Islet precursor cell (in vitro differentiated cells): ENCODE measurements around the gene FAM222B.
"Not testable (repeated sequence)": the region's sequence is repeated elsewhere in the genome, so short reads cannot be mapped to it uniquely, and the experiment has no call there.

ENCODE experiments used
- DNase-seq: peaks from one replicate; pipeline ENCODE4 v3.0.0-alpha.2; 2018

Gene FAM222B

DNA sequence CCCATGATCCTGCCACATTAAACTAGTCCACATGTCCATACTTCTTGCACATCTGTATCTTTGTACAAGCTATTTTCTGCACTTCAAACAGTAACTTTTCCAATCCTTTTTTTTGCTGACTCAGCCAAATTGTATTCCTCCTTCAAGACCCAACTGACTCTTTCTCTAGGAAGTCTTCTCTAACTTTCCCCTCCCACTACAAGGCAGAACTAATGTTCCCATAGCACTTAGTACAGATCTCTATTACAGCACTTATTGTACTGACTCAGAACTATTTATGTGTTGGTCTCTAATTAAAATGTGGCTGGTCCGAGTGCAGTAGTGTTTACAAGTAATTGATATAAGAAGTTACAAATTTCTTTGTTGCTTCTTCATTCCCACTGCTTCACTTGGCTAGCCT is 8.2 kb downstream of the FAM222B start:
- no peak for DNase-seq

DNA sequence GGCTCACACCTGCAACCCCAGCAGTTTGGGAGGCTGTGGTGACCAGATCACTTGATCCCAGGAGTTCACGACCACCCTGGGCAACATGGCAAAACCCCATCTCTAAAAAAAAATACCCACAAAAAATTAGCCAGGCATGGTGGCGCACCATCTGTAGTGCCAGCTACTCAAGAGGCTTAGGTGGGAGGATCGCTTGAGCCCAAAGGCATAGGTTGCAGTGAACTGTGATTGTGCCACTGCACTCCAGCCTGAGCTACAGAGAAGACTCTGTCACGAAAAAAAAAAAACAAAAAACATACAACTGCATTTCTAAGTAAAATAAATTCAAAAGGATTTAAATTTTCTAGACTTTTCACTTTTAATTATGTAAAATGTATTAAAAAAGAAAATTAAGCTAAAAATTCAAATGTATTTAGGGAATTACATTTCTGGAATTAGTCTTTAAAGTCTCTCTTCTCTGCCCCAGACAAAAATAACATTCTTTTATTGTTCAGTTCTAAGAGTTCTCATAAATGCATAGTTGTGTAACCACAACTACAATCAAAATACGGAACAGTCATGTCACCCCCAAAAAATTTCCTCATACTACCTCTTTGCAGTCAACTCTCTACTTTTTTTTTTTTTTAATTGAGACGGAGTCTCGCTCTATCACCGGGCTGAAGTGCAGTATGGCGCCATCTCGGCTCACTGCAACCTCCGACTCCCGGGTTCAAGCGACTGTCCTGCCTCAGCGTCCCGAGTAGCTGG is 14.1 kb downstream of the FAM222B start:
- DNase-seq, result peak; percentile 36

DNA sequence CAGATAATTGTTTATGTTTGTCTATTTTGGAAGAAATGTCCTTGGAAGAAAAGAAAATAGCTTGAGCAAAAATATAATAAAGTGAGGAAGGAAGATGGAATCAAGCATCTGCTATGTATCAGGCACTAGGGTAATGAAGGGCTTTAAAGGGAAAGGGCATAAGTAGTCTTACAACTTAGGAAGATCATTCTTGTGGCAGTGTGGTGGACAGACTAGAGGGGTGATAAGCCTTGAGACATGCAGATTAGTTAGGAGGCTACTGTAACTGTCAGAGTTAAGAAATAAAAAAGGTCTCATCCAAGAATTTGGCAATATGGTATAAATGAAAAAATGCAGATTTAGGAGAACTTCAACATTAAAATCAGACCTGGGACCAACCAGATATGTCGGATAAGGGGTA is 14.9 kb downstream of the FAM222B start:
- no peak for DNase-seq

DNA sequence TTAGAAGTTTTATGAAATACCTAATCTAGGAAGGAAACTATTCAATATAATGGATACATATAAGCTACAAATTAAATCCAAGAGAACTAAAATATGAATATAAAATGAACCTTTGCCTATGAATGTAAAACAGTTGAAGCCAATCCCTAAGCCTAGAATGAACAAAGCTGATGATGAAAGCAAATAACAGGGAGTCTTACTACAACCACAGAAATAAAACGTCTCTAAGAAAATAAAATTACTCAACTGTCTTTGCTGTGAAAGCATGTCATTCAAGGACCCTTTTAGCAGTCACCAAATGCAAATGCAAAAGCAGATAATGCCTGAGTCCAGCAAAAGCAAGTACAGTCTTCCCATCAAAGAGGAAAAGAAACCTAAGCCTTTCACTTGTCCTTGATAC is 23.0 kb downstream of the FAM222B start:
- no peak for DNase-seq

DNA sequence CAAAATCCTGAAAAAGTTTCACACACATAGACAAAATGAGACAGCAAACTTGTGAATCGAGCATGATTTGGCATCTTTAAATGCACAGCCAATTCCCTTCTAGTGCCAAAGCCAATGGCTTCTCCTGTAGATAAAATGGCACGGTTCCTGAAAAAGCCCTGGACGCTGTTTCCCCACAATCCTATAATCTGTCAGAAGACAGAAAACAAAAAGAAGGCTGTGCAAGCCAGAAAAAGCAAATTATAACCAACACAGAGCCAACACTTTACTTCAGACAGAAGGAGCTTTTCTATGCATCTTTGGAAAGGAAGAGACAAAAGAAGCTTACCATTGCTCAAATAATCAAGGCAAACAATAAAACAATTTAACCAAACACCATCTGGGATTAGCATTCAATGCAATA is 23.8 kb downstream of the FAM222B start:
- DNase-seq, result no peak

DNA sequence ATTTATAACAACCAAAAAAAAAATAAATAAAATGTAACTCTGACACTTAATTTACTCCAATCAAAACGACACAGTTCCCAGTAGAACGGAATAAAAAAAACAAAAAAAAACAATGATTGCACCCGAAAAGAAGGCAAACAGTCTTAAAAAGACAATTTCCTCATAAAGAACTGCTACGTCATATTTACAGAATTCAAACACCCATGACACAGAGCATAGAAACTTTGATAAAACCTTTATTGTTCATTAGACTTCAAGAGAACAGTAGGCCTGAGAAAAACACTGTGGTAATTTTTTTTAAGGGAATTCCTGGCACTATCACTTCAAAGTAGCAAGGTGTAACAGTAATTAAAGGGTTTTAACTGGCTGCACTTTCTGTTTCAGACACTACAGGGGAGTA is 26.1 kb downstream of the FAM222B start:
- DNase-seq, result no peak

DNA sequence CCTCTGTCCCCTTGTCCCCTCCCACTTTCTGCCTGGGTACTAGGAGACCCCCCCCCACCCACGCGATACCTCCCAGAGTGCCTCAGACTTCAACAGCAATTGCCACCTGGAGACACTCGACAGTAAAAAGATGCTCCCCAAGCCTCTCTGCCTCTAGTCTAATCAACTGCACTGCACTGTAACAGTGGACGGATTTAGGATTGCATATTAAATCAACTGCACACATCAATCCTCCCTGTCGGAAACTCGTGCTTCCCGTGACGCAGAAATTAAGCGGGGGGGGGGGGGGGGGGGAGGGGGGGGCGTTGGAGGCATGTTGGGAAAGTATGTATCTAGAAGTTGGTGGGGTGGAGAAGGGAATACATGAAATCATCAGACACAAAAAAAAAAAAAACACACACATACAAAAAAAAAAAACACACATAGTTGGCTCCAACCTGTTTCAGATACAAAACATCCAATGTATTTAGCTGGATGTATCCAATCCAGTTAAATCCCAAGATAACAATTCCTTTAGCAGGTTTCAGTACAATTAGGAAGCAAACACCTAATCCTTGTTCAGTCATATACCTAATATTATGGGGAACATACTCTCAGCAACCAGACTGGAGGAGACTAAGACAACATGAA is 29.7 kb downstream of the FAM222B start:
- DNase-seq, result no peak

DNA sequence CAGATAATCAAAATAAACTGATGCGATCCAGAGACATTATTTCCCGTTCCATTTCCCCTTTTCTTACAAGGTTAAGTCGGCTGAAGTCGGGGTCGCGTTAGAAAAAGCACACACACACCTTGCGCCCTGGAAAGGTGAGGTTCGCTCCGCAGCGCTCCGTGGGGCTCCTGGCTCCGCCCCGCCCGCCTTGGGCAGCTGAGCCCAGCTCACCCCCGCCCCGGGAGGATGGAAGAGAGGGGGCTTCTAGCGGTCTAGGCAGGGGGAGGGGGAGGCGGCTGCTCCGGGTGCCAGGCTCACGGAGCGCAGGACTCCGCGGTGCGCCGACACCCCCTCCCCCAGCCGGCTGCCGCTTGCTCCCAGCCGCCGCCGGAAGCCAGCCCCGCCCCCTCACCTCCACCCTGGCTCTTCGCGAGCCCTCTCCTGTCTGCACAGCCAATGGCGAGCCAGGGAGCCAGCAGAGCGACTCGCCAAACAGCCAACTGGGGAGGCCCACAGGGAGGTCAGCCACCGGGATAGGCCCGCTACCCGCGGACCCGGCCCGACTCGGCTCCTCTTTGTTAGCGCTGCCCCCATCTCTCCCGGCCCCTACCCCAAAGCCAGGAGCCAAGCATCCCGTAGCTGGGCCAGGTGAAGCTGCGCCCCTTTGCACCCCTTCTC is 30.4 kb downstream of the FAM222B start:
- DNase-seq, result peak; percentile 100

DNA sequence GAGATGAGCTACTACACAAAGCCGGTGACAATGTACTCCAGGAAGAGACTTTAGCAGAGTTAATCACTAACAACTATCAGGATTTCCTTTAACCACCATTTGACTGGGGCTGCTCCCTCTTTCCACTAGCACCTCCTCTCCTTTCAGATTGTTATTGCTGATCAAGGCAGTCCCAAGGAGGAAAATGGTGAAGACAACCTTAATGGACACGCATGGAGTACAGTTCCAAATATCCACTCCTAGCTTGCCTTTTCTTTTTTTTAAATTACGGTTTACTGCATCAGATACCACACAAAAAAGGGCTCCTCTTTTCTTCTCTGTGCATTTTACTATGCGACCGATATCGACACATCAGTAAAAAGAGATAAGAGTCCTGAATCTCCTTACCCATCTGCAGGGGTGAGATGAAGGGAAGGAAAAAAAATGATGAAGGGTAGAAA is 30.9 kb downstream of the FAM222B start:
- peak; percentile 58 for DNase-seq

DNA sequence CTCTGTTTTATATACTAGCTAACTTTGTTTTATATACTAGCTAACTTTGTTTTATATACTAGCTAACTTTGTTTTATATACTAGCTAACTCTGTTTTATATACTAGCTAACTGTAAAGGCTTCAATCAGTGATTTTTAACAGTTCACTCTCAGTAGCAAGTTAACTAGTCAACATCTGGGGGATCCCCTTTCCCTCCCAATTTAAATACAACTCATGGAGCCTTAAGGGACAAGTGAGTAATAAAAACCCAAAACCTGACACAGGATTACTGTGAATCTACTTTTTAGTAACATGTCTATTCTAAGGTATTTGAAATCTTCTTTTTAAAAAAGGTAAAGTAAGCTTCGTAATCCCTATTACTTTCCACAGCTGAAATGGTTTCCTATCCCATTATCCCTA is 32.2 kb downstream of the FAM222B start:
- no peak for DNase-seq

- peak; percentile 35 for DNase-seq
These were observed 34.5 kb downstream of the FAM222B start for GRCh38 chr17:28807925-28808634.

GRCh38 chr17:28796062-28796461 is 46.5 kb downstream of the FAM222B start:
- DNase-seq, result no peak

DNA sequence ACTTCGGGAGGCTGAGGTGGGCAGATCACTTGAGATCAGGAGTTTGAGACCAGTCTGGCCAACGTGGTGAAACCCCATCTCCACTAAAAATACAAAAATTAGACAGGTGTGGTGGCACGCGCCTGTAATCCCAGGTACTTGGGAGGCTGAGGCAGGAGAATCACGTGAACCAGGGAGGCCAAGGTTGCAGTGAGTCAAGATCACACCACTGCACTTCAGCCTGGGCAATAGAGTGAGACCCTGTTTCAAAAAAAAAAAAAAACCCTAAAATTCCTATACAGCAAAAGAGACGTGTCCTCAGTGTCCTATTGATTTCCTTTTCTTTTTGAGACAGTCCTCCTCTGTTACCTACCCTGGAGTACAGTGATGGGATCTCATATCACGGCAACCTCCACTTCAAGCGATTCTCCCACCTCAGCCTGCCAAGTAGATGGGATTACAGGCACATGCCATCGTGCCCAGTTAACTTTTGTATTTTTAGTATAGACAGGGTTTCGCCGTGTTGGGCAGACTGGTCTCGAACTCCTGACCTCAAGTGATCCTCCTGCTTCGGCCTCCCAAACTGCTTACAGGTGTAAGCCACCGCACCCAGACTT is 47.6 kb downstream of the FAM222B start:
- DNase-seq, result peak; percentile 48

DNA sequence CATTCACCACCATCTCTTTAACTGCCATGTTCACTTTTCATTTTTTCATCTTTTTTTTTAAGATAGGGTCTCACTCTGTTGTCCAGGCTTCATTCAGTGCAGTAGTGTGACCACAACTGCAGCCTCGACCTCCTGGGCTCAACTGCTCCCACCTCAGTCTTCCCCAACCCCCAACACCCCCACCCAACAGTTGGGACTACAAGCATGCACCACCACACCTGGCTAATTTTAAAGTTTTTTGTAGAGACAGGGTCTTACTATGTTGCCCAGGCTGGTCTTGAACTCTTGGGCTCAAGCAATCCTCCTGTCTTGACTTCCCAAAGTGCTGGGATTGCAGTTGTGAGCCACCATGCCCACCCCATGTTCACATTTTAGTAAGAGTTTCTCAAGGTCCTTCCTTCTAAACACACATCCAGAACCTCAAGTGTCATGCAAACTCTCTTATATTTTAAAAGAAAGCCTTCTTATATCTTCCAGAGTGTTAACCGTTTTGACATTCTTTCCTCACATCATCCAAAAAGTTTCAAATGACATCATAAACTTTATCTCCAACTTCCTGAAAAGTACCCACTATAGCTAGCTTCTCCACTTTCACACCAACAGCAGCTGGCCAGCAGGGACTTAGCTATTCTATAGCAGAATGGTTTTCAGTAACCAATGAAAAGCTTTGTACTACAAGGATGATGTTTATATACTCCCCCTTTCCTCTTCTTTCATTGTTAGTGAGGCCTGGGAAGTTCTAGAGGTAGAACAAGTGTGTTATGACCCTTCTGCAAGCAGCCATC is 49.5 kb downstream of the FAM222B start:
- DNase-seq, result peak; percentile 32

GRCh38 chr17:28788100-28788499 is 54.5 kb downstream of the FAM222B start:
- no peak for DNase-seq

GRCh38 chr17:28783161-28783560 is 59.4 kb downstream of the FAM222B start:
- no peak for DNase-seq

DNA sequence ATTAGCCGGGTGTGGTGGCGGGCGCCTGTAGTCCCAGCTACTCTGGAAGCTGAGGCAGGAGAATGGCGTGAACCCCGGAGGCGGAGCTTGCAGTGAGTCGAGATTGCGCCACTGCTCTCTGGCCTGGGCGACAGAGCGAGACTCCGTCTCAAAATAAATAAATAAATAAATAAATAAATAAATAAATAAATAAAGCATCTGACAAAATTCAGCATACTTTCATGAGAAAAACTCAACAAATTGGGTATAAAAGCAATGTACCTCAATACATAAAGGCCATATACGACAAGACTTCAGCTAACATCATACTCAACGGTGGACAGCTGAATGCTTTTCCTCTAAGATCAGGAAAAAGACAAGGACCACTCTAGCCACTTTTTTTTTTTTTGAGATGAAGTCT is 63.0 kb downstream of the FAM222B start:
- DNase-seq, result not testable (repeated sequence)

DNA sequence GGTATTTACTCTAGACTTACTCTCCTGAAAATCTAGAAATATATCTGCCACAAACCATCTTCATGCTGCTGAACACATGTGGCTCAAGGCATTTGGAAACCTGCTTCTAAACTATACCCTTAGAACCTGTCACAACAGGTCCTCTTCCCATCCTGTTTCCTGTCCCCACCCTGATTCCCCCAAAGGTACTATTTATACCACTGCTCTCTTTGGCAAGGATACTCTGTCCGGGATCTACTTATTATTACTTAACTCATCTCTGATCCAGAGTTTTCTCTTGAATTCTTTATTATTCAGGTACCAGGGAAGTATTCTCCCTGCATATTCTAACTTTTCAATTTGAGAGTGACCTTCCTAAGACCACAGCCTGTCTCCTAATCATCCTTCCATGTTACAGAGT is 65.4 kb downstream of the FAM222B start:
- DNase-seq, result no peak

DNA sequence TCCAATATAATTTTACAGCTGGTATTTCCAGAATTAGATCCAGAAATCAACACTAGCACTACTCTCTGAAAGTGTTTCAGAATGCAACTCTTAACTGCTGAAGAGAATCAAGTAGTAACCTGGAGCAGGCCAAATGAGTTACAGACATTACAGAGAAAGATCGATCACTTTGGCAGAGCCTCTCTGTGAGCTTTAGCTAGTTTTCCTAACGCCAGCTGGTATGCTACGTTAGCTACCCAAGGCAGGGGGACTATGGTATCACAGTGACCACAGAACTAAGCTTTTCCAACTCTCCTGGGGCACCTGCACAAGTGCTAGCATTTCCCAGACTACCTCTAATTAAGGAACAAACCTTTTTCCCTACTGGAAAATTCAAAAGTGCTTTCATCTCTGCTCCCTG is 68.4 kb downstream of the FAM222B start:
- DNase-seq, result no peak

DNA sequence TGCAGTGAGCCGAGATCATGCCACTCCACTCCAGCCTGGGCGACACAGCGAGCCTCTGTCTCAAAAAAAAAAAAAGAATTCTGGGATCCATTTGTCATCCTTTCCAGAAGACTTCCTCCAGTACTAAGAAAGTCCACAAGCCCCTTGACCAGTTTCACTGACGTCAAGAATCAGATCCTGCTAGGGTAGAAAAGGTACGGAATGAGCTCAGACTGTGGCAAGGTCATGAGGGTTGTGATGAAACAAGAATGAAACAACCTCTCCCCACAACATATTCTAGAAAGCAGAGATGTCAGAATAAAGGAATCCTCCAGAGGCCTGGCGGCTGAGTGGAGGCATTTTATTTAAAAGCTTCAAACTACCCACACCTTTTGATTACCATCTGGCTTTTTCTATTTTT is 68.9 kb downstream of the FAM222B start:
- no peak for DNase-seq

GRCh38 chr17:28765038-28765437 is 77.6 kb downstream of the FAM222B start:
- no peak for DNase-seq

- peak; percentile 77 for DNase-seq
These were observed 78.8 kb downstream of the FAM222B start for GRCh38 chr17:28763804-28764266.
